ENCODE data around the gene ADAM20.

Gene ADAM20

DNA sequence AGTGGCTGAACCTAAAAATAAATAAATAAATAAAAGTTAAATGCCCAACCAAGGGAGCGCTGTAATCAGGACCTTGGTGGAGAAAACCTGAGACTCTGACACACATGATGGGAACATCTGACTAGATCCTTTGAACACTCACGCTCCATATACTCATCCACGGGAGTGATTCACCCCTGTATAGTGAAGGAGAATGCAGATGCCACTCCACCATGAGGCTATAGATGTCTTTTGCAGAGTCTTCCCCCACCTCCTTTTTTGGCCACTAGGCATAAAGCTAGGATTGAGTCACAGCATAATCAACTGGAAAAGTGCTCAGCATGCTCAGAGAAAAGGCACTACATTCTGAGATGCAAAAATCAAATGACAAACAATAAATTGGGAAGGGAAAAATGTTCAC is 19.0 kb downstream of the ADAM20 start:
- no peak for ATAC-seq

GRCh38 chr14:70514168-70515069 is 20.4 kb downstream of the ADAM20 start:
- no peak for ATAC-seq
- TF ChIP-seq GLIS3 (CRISPR knock-in tag; IDR thresholded peaks at IDR 0.05) (no peak), ZNF565 (CRISPR knock-in tag; conservative IDR thresholded peaks at IDR 0.05; ENCODE audit: low read depth) (no peak), CSDC2 (CRISPR knock-in tag; IDR thresholded peaks at IDR 0.05) (no peak), ESRRG (CRISPR knock-in tag; IDR thresholded peaks at IDR 0.05) (no peak), SNAI2 (CRISPR knock-in tag; IDR thresholded peaks at IDR 0.05) (no peak), TOX (CRISPR knock-in tag; IDR thresholded peaks at IDR 0.05; ENCODE audit: borderline replicate concordance) (no peak), ZFP3 (CRISPR knock-in tag; IDR thresholded peaks at IDR 0.05) (no peak), PPARA (CRISPR knock-in tag; IDR thresholded peaks at IDR 0.05; ENCODE audit: borderline replicate concordance) (no peak), ARNTL (CRISPR knock-in tag; IDR thresholded peaks at IDR 0.05; ENCODE audit: borderline replicate concordance, low read depth) (no peak), TSHZ2 (CRISPR knock-in tag; IDR thresholded peaks at IDR 0.05) (no peak), CSRNP3 (CRISPR knock-in tag; IDR thresholded peaks at IDR 0.05) (no peak), ZC3H10 (CRISPR knock-in tag; IDR thresholded peaks at IDR 0.05) (no peak), OSR1 (CRISPR knock-in tag; IDR thresholded peaks at IDR 0.05) (no peak), BACH2 (CRISPR knock-in tag; IDR thresholded peaks at IDR 0.05; ENCODE audit: borderline replicate concordance) (no peak), POU6F1 (CRISPR knock-in tag; IDR thresholded peaks at IDR 0.05; ENCODE audit: borderline replicate concordance, low read depth) (no peak), TCF4 (CRISPR knock-in tag; IDR thresholded peaks at IDR 0.05; ENCODE audit: borderline replicate concordance) (no peak)

More for the DNA sequence above, 19.0 kb downstream of the ADAM20 start:
- TF ChIP-seq POU6F1 (CRISPR knock-in tag; IDR thresholded peaks at IDR 0.05; ENCODE audit: borderline replicate concordance, low read depth) (no peak), ZFP30 (CRISPR knock-in tag; IDR thresholded peaks at IDR 0.05) (no peak), ZC3H10 (CRISPR knock-in tag; IDR thresholded peaks at IDR 0.05) (no peak), TOX (CRISPR knock-in tag; IDR thresholded peaks at IDR 0.05; ENCODE audit: borderline replicate concordance) (no peak), ZNF565 (CRISPR knock-in tag; conservative IDR thresholded peaks at IDR 0.05; ENCODE audit: low read depth) (no peak), ZNF70 (CRISPR knock-in tag; IDR thresholded peaks at IDR 0.05) (no peak), PATZ1 (CRISPR knock-in tag; IDR thresholded peaks at IDR 0.05; ENCODE audit: borderline replicate concordance) (no peak)
- TF ChIP-seq, protein P1, sequence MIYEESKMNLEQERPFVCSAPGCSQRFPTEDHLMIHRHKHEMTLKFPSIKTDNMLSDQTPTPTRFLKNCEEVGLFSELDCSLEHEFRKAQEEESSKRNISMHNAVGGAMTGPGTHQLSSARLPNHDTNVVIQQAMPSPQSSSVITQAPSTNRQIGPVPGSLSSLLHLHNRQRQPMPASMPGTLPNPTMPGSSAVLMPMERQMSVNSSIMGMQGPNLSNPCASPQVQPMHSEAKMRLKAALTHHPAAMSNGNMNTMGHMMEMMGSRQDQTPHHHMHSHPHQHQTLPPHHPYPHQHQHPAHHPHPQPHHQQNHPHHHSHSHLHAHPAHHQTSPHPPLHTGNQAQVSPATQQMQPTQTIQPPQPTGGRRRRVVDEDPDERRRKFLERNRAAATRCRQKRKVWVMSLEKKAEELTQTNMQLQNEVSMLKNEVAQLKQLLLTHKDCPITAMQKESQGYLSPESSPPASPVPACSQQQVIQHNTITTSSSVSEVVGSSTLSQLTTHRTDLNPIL (CRISPR knock-in tag; IDR thresholded peaks at IDR 0.05; ENCODE audit: low read depth) = no peak

All from SK-N-SH treated with all-trans-retinoic acid at 6 μM for 48 hours (cell line).